Uterus (tissue), 2 donors: Measurements from ENCODE around the gene FERD3L.

ENCODE experiments used
- CTCF ChIP-seq, 4 experiments: fragments of 200-600 bp in 2 of 4; fragments of 450-650 bp in 2 of 4; sonication (generic) in 2 of 4; IDR thresholded peaks; one replicate each; pipeline ENCODE4 v1.5.1; 2016 to 2019; ENCODE audit warnings: antibody characterized with exemption in 4 of 4, mild to moderate bottlenecking in 2 of 4, moderate library complexity in 1 of 4
- POLR2A ChIP-seq, 2 donors: fragments of 450-650 bp; IDR thresholded peaks; one replicate each; pipeline ENCODE4 v1.6.1; 2016; ENCODE audit warnings: antibody characterized with exemption in 2 of 2, mild to moderate bottlenecking in 1 of 2, moderate library complexity in 1 of 2

DNA sequence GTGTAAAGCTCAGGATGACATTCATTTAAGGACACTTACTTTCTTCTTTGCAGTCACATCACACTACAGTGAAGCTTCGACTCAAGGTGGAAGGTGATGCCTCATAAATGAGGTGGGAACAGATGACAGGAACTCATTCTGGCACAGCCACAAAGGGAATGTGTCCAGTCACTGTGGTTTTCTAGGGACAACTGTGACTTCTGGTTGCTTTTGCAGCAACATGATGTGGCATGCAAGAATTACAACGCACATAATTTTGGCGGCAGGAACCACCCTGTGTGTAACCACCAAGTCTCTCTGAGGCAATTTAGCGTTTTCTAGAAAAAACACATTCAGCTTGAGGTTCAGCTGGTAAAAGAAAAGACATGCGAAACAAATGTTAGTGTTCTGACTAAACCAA, 32.0 kb upstream of the FERD3L start:
- TF ChIP-seq CTCF (IDR thresholded peaks at IDR 0.05): no peak
- no peak for TF ChIP-seq POLR2A (IDR thresholded peaks at IDR 0.05)
